Uterus (tissue), 4 donors: Measurements from ENCODE around the gene ZAP70. TPM values are rescaled to one million over a fixed set of nuclear protein-coding genes. Genes with fewer than 3 reads are reported as not detected.
"Not testable (repeated sequence)": the region's sequence is repeated elsewhere in the genome, so short reads cannot be mapped to it uniquely, and the experiment has no call there.

ENCODE experiments used
- DNase-seq, 2 donors: peaks; one replicate each; pipeline ENCODE4 v3.0.0-alpha.2; 2019 to 2020
- H3K27ac ChIP-seq, 2 donors: fragments of 200-600 bp; sonication (generic); 1 replicate in 1 of 2; 2 replicates in 1 of 2; pipeline ENCODE4 v1.5.1; 2016 to 2018
- H3K27me3 ChIP-seq, 2 donors: fragments of 200-600 bp; sonication (generic); one replicate each; pipeline ENCODE4 v1.5.1; 2018 to 2019; ENCODE audit warnings: control low read depth in 1 of 2
- H3K36me3 ChIP-seq, 2 donors: fragments of 200-600 bp; sonication (generic); one replicate each; pipeline ENCODE4 v1.5.1; 2019; ENCODE audit warnings: control low read depth in 1 of 2
- H3K4me1 ChIP-seq, 2 donors: fragments of 200-600 bp; sonication (generic); one replicate each; pipeline ENCODE4 v1.5.1; 2018 to 2019; ENCODE audit warnings: control low read depth in 1 of 2
- H3K4me3 ChIP-seq, 2 donors: fragments of 200-600 bp; sonication (generic); 1 replicate in 1 of 2; 2 replicates in 1 of 2; pipeline ENCODE4 v1.5.1; 2018 to 2019; ENCODE audit warnings: mild to moderate bottlenecking in 1 of 2
- H3K9me3 ChIP-seq, 2 donors: fragments of 200-600 bp; sonication (generic); one replicate each; pipeline ENCODE4 v1.5.1; 2019; ENCODE audit warnings: control low read depth in 1 of 2
- CTCF ChIP-seq, 4 experiments: fragments of 200-600 bp in 2 of 4; fragments of 450-650 bp in 2 of 4; sonication (generic) in 2 of 4; IDR thresholded peaks; one replicate each; pipeline ENCODE4 v1.5.1; 2016 to 2019; ENCODE audit warnings: antibody characterized with exemption in 4 of 4, mild to moderate bottlenecking in 2 of 4, moderate library complexity in 1 of 4
- POLR2A ChIP-seq, 2 donors: fragments of 450-650 bp; IDR thresholded peaks; one replicate each; pipeline ENCODE4 v1.6.1; 2016; ENCODE audit warnings: antibody characterized with exemption in 2 of 2, mild to moderate bottlenecking in 1 of 2, moderate library complexity in 1 of 2
- intact Hi-C: fragments of 100-400 bp; cut with DNase I; formaldehyde crosslinking; loops from one replicate; pipeline ENCODE4 v1.15.1; 2023; ENCODE audit warnings: low total_unique reads
- total RNA-seq, 4 donors: library from RNA; depleted of rRNA in 3 of 4; stranded (reverse); fragments of >200 nt in 3 of 4; gene quantifications; one replicate each; pipeline versions ENCODE4 v1.1.0 to v1.2.4, GENCODE V29; 2014 to 2023
- donor health status: DM: yes; HTN: yes; CAD: no.

Gene ZAP70
- total RNA-seq, 4 donors from 2014 or later = 3.3 to 11.2 (median 5.1) TPM

GRCh38 chr2:97670471-97670870 lies 42.9 kb upstream of the ZAP70 start:
- TF ChIP-seq CTCF (IDR thresholded peaks at IDR 0.05) (no peak), POLR2A (IDR thresholded peaks at IDR 0.05) (no peak)

GRCh38 chr2:97671526-97671925 lies 41.9 kb upstream of the ZAP70 start:
- Histone ChIP-seq H3K36me3 (no peaks in the 10 kb centered on the region), H3K4me3 (no peak overlapping the region), H3K27ac (no peak overlapping the region), H3K4me1 (no peaks in the 10 kb centered on the region), H3K27me3 (no peaks in the 10 kb centered on the region), H3K9me3 (no peaks in the 10 kb centered on the region)
- DNase-seq = no peak
- no peak for TF ChIP-seq POLR2A (IDR thresholded peaks at IDR 0.05)
- TF ChIP-seq CTCF (IDR thresholded peaks at IDR 0.05) = no peak
- intact Hi-C loops = no loop called here

More at GRCh38 chr2:97670471-97670870, 42.9 kb upstream of the ZAP70 start:
- no peak overlapping the region for H3K4me3 ChIP-seq
- no peaks in the 10 kb centered on the region for H3K36me3 ChIP-seq
- intact Hi-C loops = no loop called here
- H3K9me3 ChIP-seq = no peaks in the 10 kb centered on the region
- H3K27me3 ChIP-seq = no peaks in the 10 kb centered on the region
- no peak for DNase-seq
- H3K4me1 ChIP-seq = no peaks in the 10 kb centered on the region
- H3K27ac ChIP-seq = no peak overlapping the region

GRCh38 chr2:97672606-97673140 lies 40.7 kb upstream of the ZAP70 start:
- H3K4me3 ChIP-seq, H3K27me3 ChIP-seq, H3K27ac ChIP-seq, H3K9me3 ChIP-seq, H3K36me3 ChIP-seq, intact Hi-C loops, DNase-seq, H3K4me1 ChIP-seq: not testable (repeated sequence)

- no peak overlapping the region for H3K4me3 ChIP-seq
- no peaks in the 10 kb centered on the region for H3K9me3 ChIP-seq
- TF ChIP-seq CTCF (IDR thresholded peaks at IDR 0.05) (no peak), POLR2A (IDR thresholded peaks at IDR 0.05) (no peak)
- H3K27ac ChIP-seq = no peak overlapping the region
- H3K4me1 ChIP-seq = no peaks in the 10 kb centered on the region
- intact Hi-C loops = no loop called here
- H3K27me3 ChIP-seq = no peaks in the 10 kb centered on the region
- H3K36me3 ChIP-seq = no peaks in the 10 kb centered on the region
- DNase-seq = no peak
Measured at GRCh38 chr2:97673182-97673914, 40.0 kb upstream of the ZAP70 start.

- no peaks in the 10 kb centered on the region for H3K27me3 ChIP-seq
- no peak overlapping the region for H3K4me3 ChIP-seq
- no peaks in the 10 kb centered on the region for H3K36me3 ChIP-seq
- H3K9me3 ChIP-seq = no peaks in the 10 kb centered on the region
- no peak for DNase-seq
- H3K4me1 ChIP-seq = no peaks in the 10 kb centered on the region
- H3K27ac ChIP-seq = no peak overlapping the region
- TF ChIP-seq POLR2A (IDR thresholded peaks at IDR 0.05) (no peak), CTCF (IDR thresholded peaks at IDR 0.05) (no peak)
- intact Hi-C loops = no loop called here
Measured at GRCh38 chr2:97673915-97674283, 39.5 kb upstream of the ZAP70 start.
